22Rv1 (cell line): ENCODE measurements around the gene SUFU.
A peak's percentile ranks its signal among the peaks of the same experiment; 100 is the strongest.

ENCODE experiments used
- H3K27ac ChIP-seq: fragments of 450-650 bp; 2 replicates; pipeline ENCODE4 v1.5.1; 2017
- ZFX ChIP-seq: fragments of 450-650 bp; IDR thresholded peaks from 2 replicates; pipeline ENCODE4 v1.6.1; 2017; ENCODE audit warnings: antibody characterized with exemption, borderline replicate concordance
- TF ChIP-seq, protein P1 (sequence below): fragments of 450-650 bp; IDR thresholded peaks from 2 replicates; pipeline ENCODE4 v1.5.1; 2017; ENCODE audit warnings: mild to moderate bottlenecking

Gene SUFU

GRCh38 chr10:102678068-102678400 lies 174.3 kb downstream of the SUFU start:
- TF ChIP-seq, protein P1, sequence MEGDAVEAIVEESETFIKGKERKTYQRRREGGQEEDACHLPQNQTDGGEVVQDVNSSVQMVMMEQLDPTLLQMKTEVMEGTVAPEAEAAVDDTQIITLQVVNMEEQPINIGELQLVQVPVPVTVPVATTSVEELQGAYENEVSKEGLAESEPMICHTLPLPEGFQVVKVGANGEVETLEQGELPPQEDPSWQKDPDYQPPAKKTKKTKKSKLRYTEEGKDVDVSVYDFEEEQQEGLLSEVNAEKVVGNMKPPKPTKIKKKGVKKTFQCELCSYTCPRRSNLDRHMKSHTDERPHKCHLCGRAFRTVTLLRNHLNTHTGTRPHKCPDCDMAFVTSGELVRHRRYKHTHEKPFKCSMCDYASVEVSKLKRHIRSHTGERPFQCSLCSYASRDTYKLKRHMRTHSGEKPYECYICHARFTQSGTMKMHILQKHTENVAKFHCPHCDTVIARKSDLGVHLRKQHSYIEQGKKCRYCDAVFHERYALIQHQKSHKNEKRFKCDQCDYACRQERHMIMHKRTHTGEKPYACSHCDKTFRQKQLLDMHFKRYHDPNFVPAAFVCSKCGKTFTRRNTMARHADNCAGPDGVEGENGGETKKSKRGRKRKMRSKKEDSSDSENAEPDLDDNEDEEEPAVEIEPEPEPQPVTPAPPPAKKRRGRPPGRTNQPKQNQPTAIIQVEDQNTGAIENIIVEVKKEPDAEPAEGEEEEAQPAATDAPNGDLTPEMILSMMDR: no peak
- no peak for TF ChIP-seq ZFX
- no peak overlapping the region for H3K27ac ChIP-seq

GRCh38 chr10:102678842-102679289 lies 175.1 kb downstream of the SUFU start:
- TF ChIP-seq, protein P1: peak; percentile 92
- TF ChIP-seq ZFX: no peak
- H3K27ac ChIP-seq: no peak overlapping the region

- no peak for TF ChIP-seq ZFX
- TF ChIP-seq, protein P1: no peak
Observed at GRCh38 chr10:102679596-102679995, 175.8 kb downstream of the SUFU start.

DNA sequence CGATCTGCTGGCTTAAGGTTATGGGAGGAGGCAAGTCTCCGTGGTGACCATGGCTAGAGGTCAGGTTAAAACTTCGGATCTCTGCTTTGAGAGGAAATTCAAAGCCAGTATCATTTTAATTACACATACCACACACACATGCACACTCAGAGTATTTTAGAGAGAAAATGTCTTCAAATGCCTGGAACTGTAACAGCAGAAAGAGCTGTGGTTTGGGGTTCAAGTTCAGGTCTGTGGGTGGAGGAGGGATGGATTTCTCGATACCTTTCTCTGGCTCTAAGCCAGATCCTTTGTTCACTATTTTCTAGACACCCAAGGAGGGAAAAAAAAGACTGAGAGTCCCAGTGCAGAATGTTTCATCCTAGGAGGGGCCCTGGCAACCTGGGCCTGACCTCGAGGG lies 177.9 kb downstream of the SUFU start:
- no peak overlapping the region for H3K27ac ChIP-seq
- TF ChIP-seq, protein P1: no peak
- TF ChIP-seq ZFX: no peak

More at GRCh38 chr10:102679596-102679995, 175.8 kb downstream of the SUFU start:
- no peak overlapping the region for H3K27ac ChIP-seq

GRCh38 chr10:102682416-102682815 lies 178.6 kb downstream of the SUFU start:
- no peak overlapping the region for H3K27ac ChIP-seq
- TF ChIP-seq, protein P1: no peak
- TF ChIP-seq ZFX: no peak

DNA sequence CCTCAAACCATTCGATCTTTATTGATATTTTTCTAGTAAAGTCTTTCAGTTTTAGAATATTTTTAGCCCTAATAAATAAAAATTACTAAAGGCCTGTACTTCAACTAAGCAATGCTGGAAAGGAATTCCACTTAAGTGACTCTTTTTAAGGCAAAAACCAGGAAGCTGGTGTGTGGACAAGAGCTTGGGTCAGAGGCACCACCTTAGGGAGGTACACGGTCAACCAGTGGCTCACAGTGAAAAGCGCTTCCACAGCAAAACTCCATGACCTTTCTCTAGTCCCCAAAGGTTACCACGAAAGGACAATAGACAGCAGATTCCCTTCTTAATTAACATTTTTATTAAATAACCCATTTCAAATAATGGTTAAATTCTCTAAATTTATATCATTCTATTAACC lies 179.2 kb downstream of the SUFU start:
- TF ChIP-seq, protein P1: no peak
- no peak for TF ChIP-seq ZFX
- no peak overlapping the region for H3K27ac ChIP-seq
